Measurements from ENCODE around the gene EHMT2.
"Not testable (repeated sequence)": the region's sequence is repeated elsewhere in the genome, so short reads cannot be mapped to it uniquely, and the experiment has no call there.

Gene EHMT2

DNA sequence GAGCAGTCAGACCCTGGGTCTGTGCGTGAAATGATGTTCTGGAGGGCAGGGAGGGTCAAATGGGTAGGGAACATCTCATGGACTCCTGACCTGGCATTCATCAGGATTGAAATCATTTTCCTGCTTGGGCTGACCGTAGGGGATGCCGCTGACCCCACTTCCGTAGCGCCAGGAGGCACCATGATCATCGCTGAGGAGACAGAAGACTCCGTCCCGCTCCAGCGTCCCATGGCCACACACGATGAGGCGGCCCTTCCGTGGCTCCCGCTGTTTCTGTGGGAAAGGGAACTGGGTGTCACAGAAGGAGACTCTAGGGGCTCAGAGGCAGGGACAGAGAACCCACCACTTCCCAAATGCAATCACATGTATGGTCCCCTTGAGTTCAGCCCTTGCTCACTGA lies 37.1 kb downstream of the EHMT2 start:
- Histone ChIP-seq H3K4me2 (ENCODE audit: low read length) (no peak overlapping the region), H3K9me3 (ENCODE audit: insufficient read depth, low read length) (no peaks in the 10 kb centered on the region), H3K27ac (ENCODE audit: low read length) (no peak overlapping the region), H3K79me2 (ENCODE audit: low read length) (peaks cover 6% of the 10 kb centered on the region), H2AFZ (ENCODE audit: low read depth, low read length) (no peak overlapping the region), H3K27me3 (ENCODE audit: low read depth, low read length) (no peaks in the 10 kb centered on the region), H3K4me3 (ENCODE audit: low read length) (no peak overlapping the region), H3K36me3 (replicated peaks; ENCODE audit: low read depth, low read length) (peaks cover 3% of the 10 kb centered on the region), H3K4me1 (ENCODE audit: low read length) (peaks cover 5% of the 10 kb centered on the region), H3K9ac (ENCODE audit: low read length) (no peak overlapping the region), H4K20me1 (ENCODE audit: insufficient read depth, low read length) (no peaks in the 10 kb centered on the region)
- TF ChIP-seq, protein P1, sequence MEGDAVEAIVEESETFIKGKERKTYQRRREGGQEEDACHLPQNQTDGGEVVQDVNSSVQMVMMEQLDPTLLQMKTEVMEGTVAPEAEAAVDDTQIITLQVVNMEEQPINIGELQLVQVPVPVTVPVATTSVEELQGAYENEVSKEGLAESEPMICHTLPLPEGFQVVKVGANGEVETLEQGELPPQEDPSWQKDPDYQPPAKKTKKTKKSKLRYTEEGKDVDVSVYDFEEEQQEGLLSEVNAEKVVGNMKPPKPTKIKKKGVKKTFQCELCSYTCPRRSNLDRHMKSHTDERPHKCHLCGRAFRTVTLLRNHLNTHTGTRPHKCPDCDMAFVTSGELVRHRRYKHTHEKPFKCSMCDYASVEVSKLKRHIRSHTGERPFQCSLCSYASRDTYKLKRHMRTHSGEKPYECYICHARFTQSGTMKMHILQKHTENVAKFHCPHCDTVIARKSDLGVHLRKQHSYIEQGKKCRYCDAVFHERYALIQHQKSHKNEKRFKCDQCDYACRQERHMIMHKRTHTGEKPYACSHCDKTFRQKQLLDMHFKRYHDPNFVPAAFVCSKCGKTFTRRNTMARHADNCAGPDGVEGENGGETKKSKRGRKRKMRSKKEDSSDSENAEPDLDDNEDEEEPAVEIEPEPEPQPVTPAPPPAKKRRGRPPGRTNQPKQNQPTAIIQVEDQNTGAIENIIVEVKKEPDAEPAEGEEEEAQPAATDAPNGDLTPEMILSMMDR (IDR thresholded peaks at IDR 0.05; ENCODE audit: low read depth, low read length), result no peak
- TF ChIP-seq EZH2phosphoT487 (IDR thresholded peaks at IDR 0.05; ENCODE audit: low read depth), result no peak

DNA sequence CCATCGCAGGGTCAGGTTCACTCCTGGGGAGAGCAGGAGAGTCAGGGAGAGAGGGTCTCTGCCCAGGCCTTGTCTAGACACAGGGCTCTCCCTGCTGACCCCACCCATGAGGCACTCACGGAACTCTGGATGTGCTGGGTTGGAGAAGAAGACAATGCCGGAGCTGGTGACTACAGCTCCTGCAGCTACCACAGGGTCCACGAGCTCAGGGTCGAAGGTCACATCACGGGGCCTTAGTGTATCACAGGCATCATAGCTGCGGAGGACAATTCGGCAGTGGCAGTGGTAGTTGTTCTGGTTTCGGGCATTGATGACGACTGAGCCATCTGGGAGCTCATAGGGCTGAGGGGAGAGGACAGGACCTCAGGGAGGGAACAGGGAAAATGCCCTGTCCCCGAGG lies 37.6 kb downstream of the EHMT2 start:
- peaks cover 6% of the 10 kb centered on the region for H3K79me2 ChIP-seq (ENCODE audit: low read length)
- H3K27ac ChIP-seq (ENCODE audit: low read length), result no peak overlapping the region
- peaks cover 3% of the 10 kb centered on the region for H3K36me3 ChIP-seq (replicated peaks; ENCODE audit: low read depth, low read length)
- no peaks in the 10 kb centered on the region for H4K20me1 ChIP-seq (ENCODE audit: insufficient read depth, low read length)
- no peaks in the 10 kb centered on the region for H3K9me3 ChIP-seq (ENCODE audit: insufficient read depth, low read length)
- no peaks in the 10 kb centered on the region for H3K27me3 ChIP-seq (ENCODE audit: low read depth, low read length)
- peaks cover 5% of the 10 kb centered on the region for H3K4me1 ChIP-seq (ENCODE audit: low read length)
- TF ChIP-seq, protein P1 (IDR thresholded peaks at IDR 0.05; ENCODE audit: low read depth, low read length), result no peak
- H3K4me2 ChIP-seq (ENCODE audit: low read length), result no peak overlapping the region
- no peak overlapping the region for H3K9ac ChIP-seq (ENCODE audit: low read length)
- no peak overlapping the region for H3K4me3 ChIP-seq (ENCODE audit: low read length)
- H2AFZ ChIP-seq (ENCODE audit: low read depth, low read length), result no peak overlapping the region

DNA sequence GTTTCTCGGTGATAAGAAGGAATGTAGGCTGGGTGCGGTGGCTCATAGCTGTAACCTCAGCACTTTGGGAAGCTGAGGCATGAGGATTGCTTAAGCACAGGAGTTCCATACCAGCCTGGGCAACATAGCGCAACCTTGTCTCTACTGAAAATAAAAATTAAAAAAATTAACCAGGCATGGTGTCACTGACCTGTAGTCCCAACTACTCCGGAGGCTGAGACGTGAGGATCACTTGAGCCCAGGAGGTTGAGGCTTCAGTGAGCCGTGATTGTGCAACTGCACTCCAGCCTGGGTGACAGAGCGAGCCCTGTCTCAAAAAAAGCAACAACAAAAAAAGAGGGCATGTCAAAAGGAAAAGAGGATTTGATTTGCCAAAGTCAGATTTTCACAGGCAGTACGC lies 38.8 kb downstream of the EHMT2 start:
- peaks cover 6% of the 10 kb centered on the region for H3K79me2 ChIP-seq (ENCODE audit: low read length)
- no peak overlapping the region for H3K4me3 ChIP-seq (ENCODE audit: low read length)
- no peak overlapping the region for H3K4me2 ChIP-seq (ENCODE audit: low read length)
- H3K9me3 ChIP-seq (ENCODE audit: insufficient read depth, low read length), result no peaks in the 10 kb centered on the region
- no peak overlapping the region for H3K9ac ChIP-seq (ENCODE audit: low read length)
- no peak overlapping the region for H3K27ac ChIP-seq (ENCODE audit: low read length)
- TF ChIP-seq, protein P1 (IDR thresholded peaks at IDR 0.05; ENCODE audit: low read depth, low read length), result no peak
- no peak for TF ChIP-seq EZH2phosphoT487 (IDR thresholded peaks at IDR 0.05; ENCODE audit: low read depth)
- H4K20me1 ChIP-seq (ENCODE audit: insufficient read depth, low read length), result no peaks in the 10 kb centered on the region
- no peaks in the 10 kb centered on the region for H3K27me3 ChIP-seq (ENCODE audit: low read depth, low read length)
- peaks cover 3% of the 10 kb centered on the region for H3K36me3 ChIP-seq (replicated peaks; ENCODE audit: low read depth, low read length)
- no peak overlapping the region for H2AFZ ChIP-seq (ENCODE audit: low read depth, low read length)
- peaks cover 5% of the 10 kb centered on the region for H3K4me1 ChIP-seq (ENCODE audit: low read length)

DNA sequence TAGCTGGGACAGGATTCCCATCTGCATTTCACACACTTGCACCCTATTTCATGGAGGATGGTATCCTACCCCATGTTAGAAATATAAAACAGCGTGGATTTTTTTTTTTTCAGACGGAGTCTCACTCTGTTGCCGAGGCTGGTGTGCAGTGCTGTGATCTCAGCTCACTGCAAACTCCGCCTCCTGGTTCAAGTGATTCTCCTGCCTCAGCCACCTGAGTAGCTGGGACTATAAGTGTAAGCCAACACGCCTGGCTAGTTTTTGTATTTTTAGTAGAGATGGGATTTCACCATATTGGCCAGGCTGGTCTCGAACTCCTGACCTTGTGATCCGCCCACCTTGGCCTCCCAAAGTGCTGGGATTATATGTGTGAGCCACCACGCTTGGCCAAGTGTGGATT lies 39.7 kb downstream of the EHMT2 start:
- not testable (repeated sequence) for H3K9me3 ChIP-seq (ENCODE audit: insufficient read depth, low read length); H3K4me3 ChIP-seq (ENCODE audit: low read length); H3K27ac ChIP-seq (ENCODE audit: low read length); H3K4me2 ChIP-seq (ENCODE audit: low read length); H3K27me3 ChIP-seq (ENCODE audit: low read depth, low read length); H3K36me3 ChIP-seq (replicated peaks; ENCODE audit: low read depth, low read length); H3K4me1 ChIP-seq (ENCODE audit: low read length); H2AFZ ChIP-seq (ENCODE audit: low read depth, low read length); H4K20me1 ChIP-seq (ENCODE audit: insufficient read depth, low read length); H3K9ac ChIP-seq (ENCODE audit: low read length); H3K79me2 ChIP-seq (ENCODE audit: low read length)

DNA sequence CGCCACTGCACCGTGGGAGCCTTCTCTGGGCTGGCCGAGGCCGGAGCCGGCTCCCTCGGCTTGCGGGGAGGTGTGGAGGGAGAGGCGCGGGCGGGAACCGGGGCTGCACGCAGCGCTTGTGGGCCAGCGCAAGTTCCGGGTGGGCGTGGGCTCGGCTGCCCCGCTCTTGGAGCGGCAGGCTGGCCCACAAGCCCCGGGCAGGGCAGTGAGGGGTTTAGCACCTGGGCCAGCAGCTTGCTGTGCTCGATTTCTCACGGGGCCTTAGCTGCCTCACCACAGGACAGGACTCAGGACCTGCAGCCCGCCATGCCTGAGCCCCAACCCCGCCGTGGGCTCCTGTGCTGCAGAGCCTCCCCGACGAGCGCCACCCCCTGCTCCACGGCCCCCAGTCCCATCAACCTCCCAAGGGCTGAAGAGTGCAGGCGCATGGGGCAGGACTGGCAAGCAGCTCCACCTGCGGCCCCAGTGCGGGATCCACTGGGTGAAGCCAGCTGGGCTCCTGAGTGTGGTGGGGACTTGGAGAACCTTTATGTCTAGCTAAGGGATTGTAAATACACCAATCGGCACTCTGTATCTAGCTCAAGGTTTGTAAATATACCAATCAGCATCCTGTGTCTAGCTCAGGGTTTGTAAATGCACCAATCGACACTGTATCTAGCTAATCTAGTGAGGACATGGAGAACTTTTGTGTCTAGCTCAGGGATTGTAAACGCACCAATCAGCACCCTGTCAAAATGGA lies 45.3 kb downstream of the EHMT2 start:
- not testable (repeated sequence) for H3K4me2 ChIP-seq (ENCODE audit: low read length); H4K20me1 ChIP-seq (ENCODE audit: insufficient read depth, low read length); H3K9ac ChIP-seq (ENCODE audit: low read length); H3K4me1 ChIP-seq (ENCODE audit: low read length); H3K36me3 ChIP-seq (replicated peaks; ENCODE audit: low read depth, low read length); H3K27me3 ChIP-seq (ENCODE audit: low read depth, low read length); H3K79me2 ChIP-seq (ENCODE audit: low read length); H2AFZ ChIP-seq (ENCODE audit: low read depth, low read length); H3K9me3 ChIP-seq (ENCODE audit: insufficient read depth, low read length); H3K27ac ChIP-seq (ENCODE audit: low read length); H3K4me3 ChIP-seq (ENCODE audit: low read length)

Measured in OCI-LY3 (cell line).